Esophagus squamous epithelium (tissue), 5 donors: ENCODE measurements around the gene PHKG2. TPM values are rescaled to one million over a fixed set of nuclear protein-coding genes. Genes with fewer than 3 reads are reported as not detected.
A peak's percentile ranks its signal among the peaks of the same experiment; 100 is the strongest.

Source experiments
- DNase-seq: peaks from one replicate; lab custom pipeline; 2025; lab: John Stamatoyannopoulos, UW
- H3K27ac ChIP-seq, 4 donors: fragments of 200-600 bp; sonication (generic); one replicate each; pipeline ENCODE4 v1.5.1; 2016 to 2019; ENCODE audit warnings: mild to moderate bottlenecking in 1 of 4
- H3K27me3 ChIP-seq, 4 donors: fragments of 200-600 bp; sonication (generic); 1 replicate in 3 of 4; 2 replicates in 1 of 4; pipeline versions ENCODE4 v1.5.1 to v1.6.0; 2017 to 2021; ENCODE audit warnings: antibody characterized with exemption in 1 of 4
- H3K36me3 ChIP-seq, 3 donors: fragments of 200-600 bp; sonication (generic); one replicate each; pipeline ENCODE4 v1.5.1; 2016 to 2019
- H3K4me1 ChIP-seq, 3 donors: fragments of 200-600 bp; sonication (generic); one replicate each; pipeline ENCODE4 v1.5.1; 2017 to 2019
- H3K4me3 ChIP-seq, 4 donors: fragments of 200-600 bp; sonication (generic); 1 replicate in 3 of 4; 2 replicates in 1 of 4; pipeline ENCODE4 v1.5.1; 2016 to 2019; ENCODE audit warnings: mild to moderate bottlenecking in 2 of 4, moderate library complexity in 1 of 4
- H3K9me3 ChIP-seq, 3 donors: fragments of 200-600 bp; sonication (generic); one replicate each; pipeline ENCODE4 v1.5.1; 2016 to 2019
- CTCF ChIP-seq, 6 experiments: fragments of 450-650 bp in 4 of 6; fragments of 200-600 bp in 2 of 6; sonication (generic) in 2 of 6; IDR thresholded peaks; one replicate each; pipeline ENCODE4 v1.5.1; 2016 to 2019; ENCODE audit warnings: antibody characterized with exemption in 6 of 6, mild to moderate bottlenecking in 4 of 6, moderate library complexity in 4 of 6
- POLR2A ChIP-seq, 4 donors: fragments of 450-650 bp; IDR thresholded peaks; one replicate each; pipeline ENCODE4 v1.6.1; 2017; ENCODE audit warnings: antibody characterized with exemption in 4 of 4, mild to moderate bottlenecking in 4 of 4, moderate library complexity in 3 of 4
- WGBS, 2 donors: methylation state at CpG; one replicate each; pipeline ENCODE4 v1.1.5; 2018; 5-methylcytosine and 5-hydroxymethylcytosine counted together
- intact Hi-C: fragments of 100-400 bp; cut with DNase I; formaldehyde crosslinking; loops from one replicate; pipeline ENCODE4 v1.15.0; 2022
- total RNA-seq, 4 donors: library from RNA; depleted of rRNA; stranded (reverse); fragments of >200 nt; gene quantifications; one replicate each; pipeline ENCODE4 v1.1.0, GENCODE V29; 2016
- donor health status: DM: yes; HTN: yes; CAD: no.

Gene PHKG2
- total RNA-seq, 4 donors from 2014 or later: 18.6 to 27.8 (median 21.7) TPM

- intact Hi-C loops: no loop called here
- 76 to 82% methylated on average over 2 of the region's 2 CpGs for WGBS, 2 donors
- Histone ChIP-seq H3K9me3 (no peaks in the 10 kb centered on the region), H3K27me3 (no peaks in the 10 kb centered on the region), H3K4me1 (peaks cover 20 to 54% (median 35%) of the 10 kb centered on the region in 3 donors), H3K27ac (peak overlapping the region in 1 of 4 donors; percentile 31), H3K36me3 (peaks cover 12 to 44% (median 16%) of the 10 kb centered on the region in 3 donors), H3K4me3 (no peak overlapping the region)
- DNase-seq: no peak
- no peak for TF ChIP-seq CTCF (IDR thresholded peaks at IDR 0.05)
- TF ChIP-seq POLR2A (IDR thresholded peaks at IDR 0.05): no peak
These were observed 4.0 kb upstream of the PHKG2 start for GRCh38 chr16:30744183-30744582.

DNA sequence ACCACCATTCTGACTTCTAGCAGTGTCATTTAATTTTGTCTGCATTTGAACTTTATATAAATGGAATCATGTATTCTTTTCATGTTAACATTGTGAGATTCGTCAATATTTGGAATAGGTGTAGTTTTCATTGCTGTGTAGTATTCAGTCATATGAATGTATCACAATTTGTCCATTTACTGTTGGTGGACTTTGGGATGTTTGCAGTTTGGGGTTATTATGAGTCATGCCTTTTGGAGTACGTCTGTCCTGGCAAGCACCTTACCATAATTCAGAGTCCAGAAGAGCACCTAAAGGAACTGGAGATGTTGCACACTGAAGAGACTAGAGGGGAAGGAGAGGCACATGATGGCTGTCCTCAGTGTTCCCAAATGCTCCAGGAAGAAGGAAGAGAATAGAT, 3.1 kb upstream of the PHKG2 start:
- Histone ChIP-seq H3K9me3 (no peaks in the 10 kb centered on the region), H3K4me1 (peaks cover 15 to 54% (median 31%) of the 10 kb centered on the region in 3 donors), H3K27ac (no peak overlapping the region), H3K27me3 (no peaks in the 10 kb centered on the region), H3K36me3 (peaks cover 9 to 41% (median 16%) of the 10 kb centered on the region in 3 donors), H3K4me3 (no peak overlapping the region)
- intact Hi-C loops: no loop called here
- TF ChIP-seq POLR2A (IDR thresholded peaks at IDR 0.05) (no peak), CTCF (IDR thresholded peaks at IDR 0.05) (no peak)
- 63 to 77% methylated on average over 2 of the region's 2 CpGs for WGBS, 2 donors
- DNase-seq: no peak

DNA sequence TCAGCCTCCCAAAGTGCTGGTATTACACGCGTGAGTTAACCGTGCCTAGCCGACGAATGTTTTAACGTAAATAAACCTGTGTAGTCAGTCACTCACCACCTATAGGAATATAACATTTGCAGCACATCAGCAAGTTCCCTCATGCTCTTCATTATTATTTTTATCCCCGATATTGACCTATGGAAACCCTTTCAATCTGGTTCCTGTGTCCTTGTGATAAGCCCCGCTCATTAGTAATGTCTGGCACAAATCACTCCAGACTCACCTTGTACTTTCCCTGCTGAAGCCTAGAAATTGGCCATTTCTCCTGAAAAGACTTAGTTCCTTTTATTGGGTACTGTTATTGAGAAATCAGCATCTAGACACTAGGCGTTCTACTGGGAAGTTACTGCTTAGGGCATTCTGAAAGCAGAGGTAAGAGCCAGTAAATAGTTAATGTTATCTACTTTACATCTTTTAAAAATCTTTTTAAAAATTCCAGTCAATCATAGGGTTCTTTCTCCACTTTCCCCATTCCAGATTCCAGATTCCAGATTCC, 1.5 kb upstream of the PHKG2 start:
- intact Hi-C loops: no loop called here
- 86 to 89% methylated on average over 9 of the region's 9 CpGs for WGBS, 2 donors
- Histone ChIP-seq H3K4me3 (no peak overlapping the region), H3K36me3 (peaks cover 16 to 57% (median 16%) of the 10 kb centered on the region in 3 donors), H3K4me1 (peaks cover 10 to 40% (median 16%) of the 10 kb centered on the region in 3 donors), H3K27me3 (no peaks in the 10 kb centered on the region), H3K9me3 (no peaks in the 10 kb centered on the region), H3K27ac (peak overlapping the region in 2 of 4 donors; percentile 86 to 91)
- TF ChIP-seq POLR2A (IDR thresholded peaks at IDR 0.05) (no peak), CTCF (IDR thresholded peaks at IDR 0.05) (no peak)
- DNase-seq: no peak

DNA sequence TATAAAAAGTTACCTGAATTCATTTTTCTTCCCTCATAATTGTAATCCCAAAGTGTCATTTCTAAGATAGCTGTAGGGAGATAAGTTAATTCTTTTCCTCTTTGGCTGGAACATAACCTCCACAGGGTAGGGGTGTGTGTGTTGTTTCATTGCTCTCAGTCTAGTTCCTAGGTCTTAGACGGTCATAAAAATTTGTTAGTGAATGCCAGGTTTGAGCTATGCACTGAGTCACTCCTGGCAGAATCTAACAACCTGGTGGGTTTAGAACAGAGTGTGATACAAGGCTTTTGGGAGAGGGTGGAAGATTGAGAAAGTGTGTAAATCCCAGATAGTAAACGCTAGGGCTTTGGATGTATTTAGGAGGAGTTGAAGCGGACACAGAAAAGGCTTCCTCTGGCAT, 894 bp upstream of the PHKG2 start:
- TF ChIP-seq POLR2A (IDR thresholded peaks at IDR 0.05): no peak
- TF ChIP-seq CTCF (IDR thresholded peaks at IDR 0.05): no peak
- peaks cover 7 to 34% (median 10%) of the 10 kb centered on the region in 3 donors for H3K4me1 ChIP-seq
- peak overlapping the region; percentile 85 to 91 (median 88) for H3K27ac ChIP-seq
- no peaks in the 10 kb centered on the region for H3K9me3 ChIP-seq
- H3K36me3 ChIP-seq: peaks cover 10 to 57% (median 16%) of the 10 kb centered on the region in 3 donors
- no peak for DNase-seq
- H3K4me3 ChIP-seq: peak overlapping the region in 3 of 4 donors; percentile 93 to 98 (median 93)
- no peaks in the 10 kb centered on the region for H3K27me3 ChIP-seq
- 32 to 33% methylated on average over 3 of the region's 3 CpGs for WGBS, 2 donors
- intact Hi-C loops: no loop called here

- no peak for DNase-seq
- Histone ChIP-seq H3K4me3 (peak overlapping the region; percentile 92 to 98 (median 93)), H3K36me3 (peaks cover 12 to 57% (median 14%) of the 10 kb centered on the region in 3 donors), H3K27me3 (no peaks in the 10 kb centered on the region), H3K4me1 (peaks cover 7 to 32% (median 10%) of the 10 kb centered on the region in 3 donors), H3K27ac (peak overlapping the region; percentile 86 to 91 (median 89)), H3K9me3 (no peaks in the 10 kb centered on the region)
- no peak for TF ChIP-seq CTCF (IDR thresholded peaks at IDR 0.05)
- no peak for TF ChIP-seq POLR2A (IDR thresholded peaks at IDR 0.05)
- intact Hi-C loops: no loop called here
- 32 to 73% methylated on average over 7 to 19 of the region's 36 CpGs for WGBS, 2 donors
These were observed 615 bp downstream of the PHKG2 start for GRCh38 chr16:30748634-30749445.
